Measurements from ENCODE around the gene FNDC5.

FNDC5 gene

GRCh38 chr1:32830092-32830852, 40.4 kb downstream of the FNDC5 start:
- Histone ChIP-seq H3K4me2 (ENCODE audit: insufficient read depth, low read length) (no peak overlapping the region), H3K27ac (ENCODE audit: low read length) (no peak overlapping the region), H3K9me3 (ENCODE audit: insufficient read depth, low read length, severe bottlenecking) (no peaks in the 10 kb centered on the region), H3K4me3 (ENCODE audit: low read depth in 1 of 2, low read length in 2 of 2) (no peak overlapping the region), H3K36me3 (ENCODE audit: insufficient read depth, low read length) (peaks cover 82% of the 10 kb centered on the region), H3K9ac (ENCODE audit: low read depth, low read length) (no peak overlapping the region), H3K27me3 (ENCODE audit: insufficient read depth, low read length, poor library complexity) (no peaks in the 10 kb centered on the region), H4K20me1 (ENCODE audit: insufficient read depth, low read length) (no peaks in the 10 kb centered on the region), H3K79me2 (ENCODE audit: insufficient read depth, low read length) (no peaks in the 10 kb centered on the region; the same call in 1 of the 2 replicates), H2AFZ (ENCODE audit: low read depth, low read length) (no peak overlapping the region), H3K4me1 (ENCODE audit: insufficient read depth, low read length) (no peaks in the 10 kb centered on the region)
- ATAC-seq (ENCODE audit: insufficient read depth, low read depth) (no peak), DNase-seq (no peak)
- no peak for TF ChIP-seq CTCF (IDR thresholded peaks at IDR 0.05; ENCODE audit: borderline replicate concordance, extremely low read depth, low read length, poor library complexity, severe bottlenecking)
- no peak for TF ChIP-seq EZH2 (IDR thresholded peaks at IDR 0.05; ENCODE audit: borderline replicate concordance, low read depth, low read length, severe bottlenecking)

DNA sequence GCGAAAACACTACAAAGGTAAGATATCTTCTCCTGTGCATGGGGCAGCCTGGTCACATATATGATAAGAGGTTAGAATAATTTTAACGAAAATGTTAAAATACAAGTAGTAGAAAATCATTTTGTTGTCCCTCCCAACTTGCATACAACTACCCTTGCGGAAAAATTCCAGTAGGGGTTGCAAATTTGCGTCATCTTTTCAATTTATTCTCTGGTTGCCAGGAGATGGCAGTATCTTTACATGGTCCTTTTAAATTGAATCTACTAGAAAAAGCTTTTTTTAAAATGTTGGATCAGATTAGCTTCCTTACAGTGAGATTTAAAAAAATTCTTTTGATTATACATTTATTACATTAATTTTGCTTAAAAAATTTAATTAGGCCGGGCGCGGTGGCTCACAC, 42.4 kb downstream of the FNDC5 start:
- Histone ChIP-seq H3K79me2 (ENCODE audit: insufficient read depth, low read length) (peaks cover 11% of the 10 kb centered on the region), H3K27me3 (ENCODE audit: insufficient read depth, low read length, poor library complexity) (no peaks in the 10 kb centered on the region), H3K4me2 (ENCODE audit: insufficient read depth, low read length) (no peak overlapping the region), H3K27ac (ENCODE audit: low read length) (no peak overlapping the region), H3K9ac (ENCODE audit: low read depth, low read length) (no peak overlapping the region), H3K9me3 (ENCODE audit: insufficient read depth, low read length, severe bottlenecking) (no peaks in the 10 kb centered on the region), H3K4me1 (ENCODE audit: insufficient read depth, low read length) (no peaks in the 10 kb centered on the region), H4K20me1 (ENCODE audit: insufficient read depth, low read length) (no peaks in the 10 kb centered on the region), H3K36me3 (ENCODE audit: insufficient read depth, low read length) (peaks cover 75% of the 10 kb centered on the region), H3K4me3 (ENCODE audit: low read depth in 1 of 2, low read length in 2 of 2) (no peak overlapping the region), H2AFZ (ENCODE audit: low read depth, low read length) (no peak overlapping the region)
- no peak for DNase-seq
- TF ChIP-seq EZH2 (IDR thresholded peaks at IDR 0.05; ENCODE audit: borderline replicate concordance, low read depth, low read length, severe bottlenecking) (no peak), CTCF (IDR thresholded peaks at IDR 0.05; ENCODE audit: borderline replicate concordance, extremely low read depth, low read length, poor library complexity, severe bottlenecking) (peak; percentile 43)
- no peak for ATAC-seq (ENCODE audit: insufficient read depth, low read depth)

DNA sequence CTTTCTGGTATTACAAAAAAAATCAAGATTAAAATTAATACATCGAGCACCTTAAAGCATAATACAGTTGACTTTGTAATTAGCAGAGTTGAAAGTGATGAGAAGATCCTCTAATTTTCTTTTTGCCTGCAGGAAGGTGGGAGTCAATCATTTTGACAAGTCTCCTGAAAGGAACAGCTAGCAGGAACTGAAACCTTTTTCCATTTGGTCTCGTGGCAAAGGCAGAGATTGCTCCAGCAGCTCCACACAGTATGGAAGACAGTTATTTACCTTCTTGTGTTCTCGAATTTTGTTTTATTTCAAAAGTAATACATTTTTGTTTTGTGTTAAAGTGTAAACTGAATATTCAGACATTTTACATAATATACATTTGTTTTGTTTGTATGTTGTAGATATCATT, 45.5 kb downstream of the FNDC5 start:
- no peak overlapping the region for H3K4me3 ChIP-seq (ENCODE audit: low read depth in 1 of 2, low read length in 2 of 2)
- H4K20me1 ChIP-seq (ENCODE audit: insufficient read depth, low read length): no peaks in the 10 kb centered on the region
- no peak for TF ChIP-seq EZH2 (IDR thresholded peaks at IDR 0.05; ENCODE audit: borderline replicate concordance, low read depth, low read length, severe bottlenecking)
- TF ChIP-seq CTCF (IDR thresholded peaks at IDR 0.05; ENCODE audit: borderline replicate concordance, extremely low read depth, low read length, poor library complexity, severe bottlenecking): no peak
- ATAC-seq (ENCODE audit: insufficient read depth, low read depth): no peak
- H3K27ac ChIP-seq (ENCODE audit: low read length): no peak overlapping the region
- H3K4me2 ChIP-seq (ENCODE audit: insufficient read depth, low read length): no peak overlapping the region
- H3K9ac ChIP-seq (ENCODE audit: low read depth, low read length): no peak overlapping the region
- peaks cover 5% of the 10 kb centered on the region; the same call in 1 of the 2 replicates for H3K4me1 ChIP-seq (ENCODE audit: insufficient read depth, low read length)
- H3K36me3 ChIP-seq (ENCODE audit: insufficient read depth, low read length): peaks cover 55% of the 10 kb centered on the region
- H2AFZ ChIP-seq (ENCODE audit: low read depth, low read length): no peak overlapping the region
- DNase-seq: no peak
- H3K27me3 ChIP-seq (ENCODE audit: insufficient read depth, low read length, poor library complexity): no peaks in the 10 kb centered on the region
- H3K9me3 ChIP-seq (ENCODE audit: insufficient read depth, low read length, severe bottlenecking): no peaks in the 10 kb centered on the region
- H3K79me2 ChIP-seq (ENCODE audit: insufficient read depth, low read length): peaks cover 38% of the 10 kb centered on the region

All from DND-41 (cell line).